Lung (tissue), 12 donors: Measurements from ENCODE around the gene GOLGA1. TPM values are rescaled to one million over a fixed set of nuclear protein-coding genes. Genes with fewer than 3 reads are reported as not detected.
"Not testable (repeated sequence)": the region's sequence is repeated elsewhere in the genome, so short reads cannot be mapped to it uniquely, and the experiment has no call there.

ENCODE experiments used
- ATAC-seq: fragments of 200-7000 bp; cut with Tn5 transposase; one replicate; pipeline ENCODE4 v1.9.1; 2020; ENCODE audit warnings: moderate number of reproducible peaks; ENCODE audit not compliant: insufficient read depth, low FRiP score
- DNase-seq, 3 donors: peaks; one replicate each; pipeline ENCODE4 v3.0.0-alpha.2; 2013 to 2017
- H3K27ac ChIP-seq, 2 donors: one replicate each; pipeline ENCODE4 v1.5.1; 2013; ENCODE audit warnings: mild to moderate bottlenecking in 2 of 2, moderate library complexity in 2 of 2, control low read depth in 1 of 2, inconsistent platforms in 1 of 2, low read depth in 1 of 2, low read length in 1 of 2
- H3K27me3 ChIP-seq, 3 donors: one replicate each; pipeline ENCODE4 v1.5.1; 2013; ENCODE audit warnings: low read length in 2 of 3; ENCODE audit not compliant: control insufficient read depth in 3 of 3, insufficient read depth in 3 of 3
- H3K36me3 ChIP-seq, 4 donors: one replicate each; pipeline ENCODE4 v1.5.1; 2013; ENCODE audit warnings: low read length in 4 of 4, mild to moderate bottlenecking in 1 of 4, moderate library complexity in 1 of 4; ENCODE audit not compliant: control insufficient read depth in 4 of 4, insufficient read depth in 4 of 4
- H3K4me1 ChIP-seq, 5 donors: one replicate each; pipeline ENCODE4 v1.5.1; 2013; ENCODE audit warnings: low read length in 5 of 5, mild to moderate bottlenecking in 2 of 5, moderate library complexity in 1 of 5; ENCODE audit not compliant: control insufficient read depth in 5 of 5, insufficient read depth in 5 of 5
- H3K4me3 ChIP-seq: one replicate; pipeline ENCODE4 v1.5.1; 2013; ENCODE audit warnings: mild to moderate bottlenecking, control low read depth, moderate library complexity
- H3K9ac ChIP-seq, 2 donors: one replicate each; pipeline ENCODE4 v1.5.1; 2013; ENCODE audit warnings: low read length in 2 of 2, control low read depth in 1 of 2; ENCODE audit not compliant: insufficient read depth in 1 of 2
- H3K9me3 ChIP-seq, 4 donors: one replicate each; pipeline ENCODE4 v1.5.1; 2013; ENCODE audit warnings: low read length in 3 of 4, mild to moderate bottlenecking in 1 of 4, moderate library complexity in 1 of 4; ENCODE audit not compliant: control insufficient read depth in 4 of 4, insufficient read depth in 3 of 4
- whole genome bisulfite sequencing, 2 donors: extraction: QIAGEN DNeasy Blood & Tissue Kit; methylation state at CpG; one replicate each; pipeline ENCODE4 v1.1.7; 2013; 5-methylcytosine and 5-hydroxymethylcytosine counted together
- polyA plus RNA-seq, 2 donors: library from polyadenylated mRNA; stranded (reverse); fragments of 200-250 nt; gene quantifications; one replicate each; pipeline ENCODE4 v1.2.1, GENCODE V29; 2013
- total RNA-seq, 2 donors: library from RNA; depleted of rRNA in 1 of 2; stranded (reverse); fragments of >200 nt in 1 of 2; gene quantifications; one replicate each; pipeline ENCODE4 v1.2.1, GENCODE V29; 2014 to 2021
- TF ChIP-seq, protein P1 (sequence below): IDR thresholded peaks from 2 replicates; pipeline ENCODE4 v1.5.1; 2012; ENCODE audit warnings: mild to moderate bottlenecking; ENCODE audit errors: control extremely low read depth, extremely low read depth
- donor health status: control.
- donor health status: control.
- donor health status: Bipolar disorder and iron deficiency.
- donor health status: healthy.
- donor health status: DM: yes; HTN: yes; CAD: no.

Gene GOLGA1
- total and polyA plus RNA-seq, 4 donors = 6.2 to 20.4 (median 12.3) TPM

DNA sequence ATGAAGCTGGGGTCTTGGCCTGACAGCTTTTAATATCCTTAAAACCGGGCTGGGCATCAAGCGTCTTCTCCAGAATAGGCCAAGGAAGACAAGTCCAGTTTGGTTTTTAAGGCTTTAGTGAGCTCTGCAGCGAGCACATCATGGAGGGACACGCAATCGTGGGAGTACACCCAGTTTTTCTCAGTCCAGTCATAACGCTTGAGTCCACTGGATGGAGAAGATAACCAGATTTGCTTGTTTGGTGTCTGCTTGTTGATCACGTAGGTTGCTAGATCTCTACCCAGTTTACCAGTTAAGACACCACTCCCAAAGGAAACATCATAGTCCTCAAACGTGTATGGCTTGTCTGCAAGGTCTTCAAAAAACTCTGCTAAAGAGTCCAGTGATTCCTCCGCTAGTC lies 27.4 kb upstream of the GOLGA1 start:
- H3K4me3 ChIP-seq = no peak overlapping the region
- no peak for DNase-seq
- H3K36me3 ChIP-seq = peaks cover 0 to 6% (median 2%) of the 10 kb centered on the region in 4 donors
- no peak overlapping the region for H3K27ac ChIP-seq
- H3K9me3 ChIP-seq = no peaks in the 10 kb centered on the region
- TF ChIP-seq, protein P1, sequence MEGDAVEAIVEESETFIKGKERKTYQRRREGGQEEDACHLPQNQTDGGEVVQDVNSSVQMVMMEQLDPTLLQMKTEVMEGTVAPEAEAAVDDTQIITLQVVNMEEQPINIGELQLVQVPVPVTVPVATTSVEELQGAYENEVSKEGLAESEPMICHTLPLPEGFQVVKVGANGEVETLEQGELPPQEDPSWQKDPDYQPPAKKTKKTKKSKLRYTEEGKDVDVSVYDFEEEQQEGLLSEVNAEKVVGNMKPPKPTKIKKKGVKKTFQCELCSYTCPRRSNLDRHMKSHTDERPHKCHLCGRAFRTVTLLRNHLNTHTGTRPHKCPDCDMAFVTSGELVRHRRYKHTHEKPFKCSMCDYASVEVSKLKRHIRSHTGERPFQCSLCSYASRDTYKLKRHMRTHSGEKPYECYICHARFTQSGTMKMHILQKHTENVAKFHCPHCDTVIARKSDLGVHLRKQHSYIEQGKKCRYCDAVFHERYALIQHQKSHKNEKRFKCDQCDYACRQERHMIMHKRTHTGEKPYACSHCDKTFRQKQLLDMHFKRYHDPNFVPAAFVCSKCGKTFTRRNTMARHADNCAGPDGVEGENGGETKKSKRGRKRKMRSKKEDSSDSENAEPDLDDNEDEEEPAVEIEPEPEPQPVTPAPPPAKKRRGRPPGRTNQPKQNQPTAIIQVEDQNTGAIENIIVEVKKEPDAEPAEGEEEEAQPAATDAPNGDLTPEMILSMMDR = no peak
- H3K27me3 ChIP-seq = no peaks in the 10 kb centered on the region
- H3K9ac ChIP-seq = no peak overlapping the region
- WGBS, 2 donors = 95 to 96% methylated on average over 9 of the region's 9 CpGs
- no peaks in the 10 kb centered on the region for H3K4me1 ChIP-seq
- ATAC-seq = no peak

DNA sequence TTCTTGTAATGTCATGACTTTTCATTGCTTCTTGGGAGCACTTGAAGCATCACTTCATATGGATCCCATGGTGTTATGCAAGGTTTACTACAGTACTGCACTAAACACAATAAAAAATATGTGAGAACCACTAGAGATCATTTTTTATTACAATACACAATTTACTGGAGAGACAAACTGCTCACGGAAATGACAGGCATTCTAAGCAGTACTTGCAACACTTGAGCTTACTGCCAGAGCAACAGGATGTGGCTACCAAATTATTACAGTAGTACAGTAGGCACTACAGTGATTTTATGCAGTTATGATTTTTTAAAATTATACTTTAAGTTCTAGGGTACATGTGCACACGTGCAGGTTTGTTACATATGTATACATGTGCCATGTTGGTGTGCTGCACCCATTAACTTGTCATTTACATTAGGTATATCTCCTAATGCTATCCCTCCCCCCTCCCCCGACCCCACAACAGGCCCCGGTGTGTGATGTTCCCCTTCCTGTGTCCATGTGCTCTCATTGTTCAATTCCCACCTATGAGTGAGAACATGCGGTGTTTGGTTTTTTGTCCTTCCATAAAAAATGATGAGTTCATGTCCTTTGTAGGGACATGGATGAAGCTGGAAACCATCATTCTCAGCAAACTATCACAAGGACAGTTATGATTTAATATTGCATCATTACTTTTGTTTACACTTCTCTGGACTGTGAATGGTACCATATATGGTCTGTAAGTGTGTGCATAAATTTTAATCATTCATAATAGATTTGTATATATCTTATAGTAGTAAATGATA lies 25.1 kb upstream of the GOLGA1 start:
- H3K9me3 ChIP-seq, H3K9ac ChIP-seq, ATAC-seq, H3K4me1 ChIP-seq, H3K27ac ChIP-seq, H3K36me3 ChIP-seq, H3K27me3 ChIP-seq, H3K4me3 ChIP-seq: not testable (repeated sequence)
- 26 to 59% methylated on average over 5 of the region's 5 CpGs for WGBS, 2 donors
- peak in 2 of 3 donors; percentile 43 to 55 for DNase-seq

DNA sequence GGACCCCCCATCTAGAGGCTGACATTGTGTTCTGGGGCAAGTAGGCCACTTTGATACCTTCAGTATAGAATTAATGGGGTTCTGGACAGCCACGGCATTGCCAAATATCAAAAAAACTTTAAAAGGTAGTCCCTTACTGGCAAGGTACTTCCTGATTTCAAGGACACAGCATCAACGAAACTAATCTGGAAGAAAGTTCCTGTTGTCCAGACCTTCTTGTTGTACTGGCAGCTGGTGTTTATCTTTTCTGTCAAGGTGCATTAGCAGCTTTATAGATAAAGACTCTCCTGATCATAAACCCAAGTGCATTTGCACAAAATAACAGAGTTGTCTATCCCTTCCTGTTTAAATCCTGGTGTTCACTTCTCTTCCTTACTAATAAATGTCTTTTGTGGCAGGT lies 23.7 kb upstream of the GOLGA1 start:
- Histone ChIP-seq H3K9ac (no peak overlapping the region), H3K4me1 (no peaks in the 10 kb centered on the region), H3K27ac (no peak overlapping the region), H3K9me3 (no peaks in the 10 kb centered on the region), H3K4me3 (no peak overlapping the region), H3K27me3 (no peaks in the 10 kb centered on the region), H3K36me3 (peaks cover 0 to 4% (median 2%) of the 10 kb centered on the region in 4 donors)
- WGBS, 2 donors = 28 to 47% methylated on average over 2 of the region's 2 CpGs
- no peak for ATAC-seq
- TF ChIP-seq, protein P1 = no peak
- no peak for DNase-seq

GRCh38 chr9:124964056-124964455 lies 23.2 kb upstream of the GOLGA1 start:
- ATAC-seq = no peak
- Histone ChIP-seq H3K27me3 (no peaks in the 10 kb centered on the region), H3K9me3 (no peaks in the 10 kb centered on the region), H3K4me3 (no peak overlapping the region), H3K36me3 (peaks cover 0 to 4% (median 2%) of the 10 kb centered on the region in 4 donors), H3K27ac (no peak overlapping the region), H3K9ac (no peak overlapping the region), H3K4me1 (no peaks in the 10 kb centered on the region)
- TF ChIP-seq, protein P1 = no peak
- WGBS, 2 donors = 64 to 80% methylated on average over 2 of the region's 2 CpGs
- no peak for DNase-seq
